Measurements from ENCODE around the gene DUS1L. TPM values are rescaled to one million over a fixed set of nuclear protein-coding genes. Genes with fewer than 3 reads are reported as not detected.

The DUS1L gene
- total RNA-seq, 4 donors from 2014 or later, result 73.6 to 207 (median 122) TPM

GRCh38 chr17:82047914-82048570, 17.6 kb downstream of the DUS1L start:
- Histone ChIP-seq H3K36me3 (peaks cover 0 to 31% (median 0%) of the 10 kb centered on the region in 3 donors), H3K4me3 (no peak overlapping the region)

GRCh38 chr17:82047379-82047778, 18.2 kb downstream of the DUS1L start:
- Histone ChIP-seq H3K27me3 (no peaks in the 10 kb centered on the region), H3K4me3 (no peak overlapping the region), H3K27ac (no peak overlapping the region), H3K9me3 (no peaks in the 10 kb centered on the region), H3K36me3 (peaks cover 0 to 31% (median 0%) of the 10 kb centered on the region in 3 donors), H3K4me1 (peaks cover 0 to 15% (median 14%) of the 10 kb centered on the region in 4 donors)
- no peak for DNase-seq
- TF ChIP-seq POLR2A (IDR thresholded peaks at IDR 0.05) (no peak), CTCF (IDR thresholded peaks at IDR 0.05) (no peak)

More at GRCh38 chr17:82047914-82048570, 17.6 kb downstream of the DUS1L start:
- DNase-seq, result no peak
- Histone ChIP-seq H3K4me1 (peaks cover 0 to 21% (median 20%) of the 10 kb centered on the region in 4 donors), H3K27me3 (no peaks in the 10 kb centered on the region), H3K9me3 (no peaks in the 10 kb centered on the region), H3K27ac (no peak overlapping the region)
- TF ChIP-seq CTCF (IDR thresholded peaks at IDR 0.05), result no peak

GRCh38 chr17:82046903-82047302, 18.7 kb downstream of the DUS1L start:
- Histone ChIP-seq H3K36me3 (peaks cover 0 to 31% (median 0%) of the 10 kb centered on the region in 3 donors), H3K4me1 (peaks cover 0 to 12% (median 11%) of the 10 kb centered on the region in 4 donors), H3K9me3 (no peaks in the 10 kb centered on the region), H3K27ac (no peak overlapping the region), H3K27me3 (no peaks in the 10 kb centered on the region), H3K4me3 (no peak overlapping the region)
- TF ChIP-seq POLR2A (IDR thresholded peaks at IDR 0.05) (no peak), CTCF (IDR thresholded peaks at IDR 0.05) (no peak)
- DNase-seq, result no peak

GRCh38 chr17:82045936-82046484, 19.6 kb downstream of the DUS1L start:
- H3K9me3 ChIP-seq, result no peaks in the 10 kb centered on the region
- DNase-seq, result no peak
- H3K27me3 ChIP-seq, result no peaks in the 10 kb centered on the region
- peaks cover 0 to 31% (median 0%) of the 10 kb centered on the region in 3 donors for H3K36me3 ChIP-seq
- H3K27ac ChIP-seq, result no peak overlapping the region
- peaks cover 0 to 11% (median 8%) of the 10 kb centered on the region in 4 donors for H3K4me1 ChIP-seq
- no peak overlapping the region for H3K4me3 ChIP-seq
- no peak for TF ChIP-seq CTCF (IDR thresholded peaks at IDR 0.05)

- H3K27ac ChIP-seq, result no peak overlapping the region
- peaks cover 0 to 12% (median 0%) of the 10 kb centered on the region in 3 donors for H3K36me3 ChIP-seq
- DNase-seq, result no peak
- TF ChIP-seq CTCF (IDR thresholded peaks at IDR 0.05), result no peak
- TF ChIP-seq POLR2A (IDR thresholded peaks at IDR 0.05), result no peak
- no peaks in the 10 kb centered on the region for H3K27me3 ChIP-seq
- H3K9me3 ChIP-seq, result no peaks in the 10 kb centered on the region
- H3K4me1 ChIP-seq, result no peaks in the 10 kb centered on the region
- H3K4me3 ChIP-seq, result no peak overlapping the region
Observed at GRCh38 chr17:82043507-82043906, 22.1 kb downstream of the DUS1L start.
